Measurements from ENCODE around the gene ATP2C2.
"Not testable (repeated sequence)": the region's sequence is repeated elsewhere in the genome, so short reads cannot be mapped to it uniquely, and the experiment has no call there.

The ATP2C2 gene

DNA sequence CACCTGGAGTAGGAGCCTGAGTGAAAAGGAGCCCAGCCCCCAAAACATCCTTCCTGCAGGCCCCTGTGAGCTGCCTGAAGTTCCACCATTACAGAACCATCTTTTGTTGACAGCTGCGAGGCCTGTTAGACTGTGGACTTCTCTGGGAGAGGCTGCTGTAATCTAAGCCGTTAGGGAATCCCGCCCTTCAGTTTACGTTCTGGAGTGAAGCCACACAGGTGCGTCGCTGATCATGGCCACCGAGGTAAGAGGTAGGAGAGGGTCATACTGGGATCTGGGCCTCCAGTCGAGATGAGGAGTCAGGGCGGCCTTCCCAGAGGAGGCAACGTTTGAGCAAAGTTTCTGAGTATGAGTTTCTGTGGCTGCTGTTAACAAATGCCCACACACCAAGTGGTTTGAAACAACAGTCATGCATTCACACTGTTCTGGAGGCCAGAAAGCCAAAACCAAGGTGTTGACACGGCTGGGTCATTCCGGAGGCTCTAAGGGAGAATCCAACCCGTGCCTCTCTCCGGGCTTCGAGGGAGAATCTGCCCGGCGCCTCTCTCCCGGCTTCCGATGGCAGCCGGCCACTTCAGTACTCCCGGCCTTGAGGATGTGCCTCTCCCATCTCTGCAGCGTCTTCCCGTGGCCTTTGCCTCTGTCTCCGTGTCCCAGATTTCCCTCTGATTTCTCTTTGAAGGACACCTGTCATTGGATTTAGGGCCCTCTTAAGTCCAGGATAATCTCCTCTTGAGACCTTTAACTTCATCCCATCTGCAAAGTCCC, 26.6 kb upstream of the ATP2C2 start:
- no peak for DNase-seq (ENCODE audit: low read depth)

DNA sequence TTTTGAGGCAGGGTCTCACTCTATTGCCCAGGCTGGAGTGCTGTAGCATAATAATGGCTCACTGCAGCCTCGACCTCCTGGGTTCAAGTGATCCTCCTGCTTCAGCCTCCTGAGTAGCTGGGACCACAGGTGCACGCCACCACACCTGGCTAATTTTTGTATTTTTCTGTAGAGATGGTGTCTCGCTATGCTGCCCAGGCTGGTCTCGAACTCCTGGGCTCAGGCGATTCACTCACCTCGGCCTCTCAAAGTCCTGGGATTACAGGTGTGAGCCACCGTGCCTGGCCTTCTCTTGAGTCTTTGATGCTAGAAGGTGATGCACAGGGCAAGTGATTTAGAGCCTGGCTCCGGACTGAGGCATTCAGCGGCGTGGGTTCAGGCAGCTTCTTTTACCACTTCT, 24.5 kb upstream of the ATP2C2 start:
- not testable (repeated sequence) for DNase-seq (ENCODE audit: low read depth)

DNA sequence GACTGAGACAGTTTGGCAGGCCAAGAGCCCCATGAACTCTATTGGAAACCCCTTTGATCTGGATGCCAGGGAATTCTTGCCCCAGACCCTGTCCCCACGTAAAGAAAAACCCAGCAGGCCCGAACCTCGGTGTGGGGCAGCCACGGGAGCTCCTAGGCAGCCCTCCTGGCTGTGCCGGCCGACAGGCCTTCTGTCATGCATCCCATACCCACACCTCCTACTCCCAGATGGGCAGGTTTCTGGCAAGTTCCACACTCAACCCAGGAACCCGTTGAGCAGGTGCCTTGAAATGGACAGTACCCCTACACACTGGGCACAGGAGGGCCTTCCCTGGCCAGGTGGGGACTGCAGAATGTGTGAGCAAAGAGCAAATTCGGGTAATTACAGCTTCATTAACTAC, 23.6 kb upstream of the ATP2C2 start:
- no peak for DNase-seq (ENCODE audit: low read depth)

DNA sequence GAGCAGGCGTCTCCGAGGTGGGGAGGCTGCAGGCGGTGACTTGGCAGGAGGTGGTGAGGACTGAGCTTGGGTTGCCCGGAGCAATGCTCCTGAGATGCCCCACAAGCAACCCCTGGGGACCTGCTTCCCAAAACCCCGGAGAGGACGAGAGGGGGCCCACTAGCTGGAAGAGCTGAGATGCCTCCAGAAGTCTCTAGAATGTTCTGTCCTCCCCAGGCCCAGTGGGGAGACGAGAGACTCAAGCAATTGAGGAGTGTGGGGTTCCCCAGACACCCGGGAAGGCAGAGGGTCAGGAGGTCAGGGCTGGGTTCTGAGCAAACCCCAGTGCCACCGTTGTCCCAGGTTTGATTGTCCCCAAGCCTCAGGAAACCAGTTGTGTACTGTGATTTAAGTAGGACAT, 21.2 kb upstream of the ATP2C2 start:
- DNase-seq (ENCODE audit: low read depth): no peak

DNA sequence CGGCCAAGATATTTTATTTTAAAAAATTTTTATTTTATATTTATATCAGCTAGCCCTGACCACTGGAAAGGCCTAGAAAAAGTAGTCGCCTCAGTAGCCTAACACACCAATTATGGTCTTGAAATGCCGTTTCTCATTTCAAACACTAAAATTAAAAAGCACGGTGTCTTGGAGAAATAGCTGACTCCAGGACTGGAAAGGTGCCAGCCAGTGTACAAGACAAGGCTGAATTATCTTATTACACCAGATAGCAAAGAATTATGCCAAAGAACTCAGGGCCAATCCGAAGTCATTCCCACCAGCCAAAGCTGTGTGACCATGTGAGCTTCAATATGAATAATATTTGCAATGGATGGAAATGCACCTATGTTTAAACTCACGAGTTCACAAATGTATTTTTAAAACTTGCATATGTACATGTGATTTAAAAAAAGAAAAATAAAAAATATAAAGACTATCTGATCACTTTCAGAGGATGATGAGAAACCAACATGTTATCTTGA, 19.9 kb upstream of the ATP2C2 start:
- DNase-seq (ENCODE audit: low read depth): no peak

DNA sequence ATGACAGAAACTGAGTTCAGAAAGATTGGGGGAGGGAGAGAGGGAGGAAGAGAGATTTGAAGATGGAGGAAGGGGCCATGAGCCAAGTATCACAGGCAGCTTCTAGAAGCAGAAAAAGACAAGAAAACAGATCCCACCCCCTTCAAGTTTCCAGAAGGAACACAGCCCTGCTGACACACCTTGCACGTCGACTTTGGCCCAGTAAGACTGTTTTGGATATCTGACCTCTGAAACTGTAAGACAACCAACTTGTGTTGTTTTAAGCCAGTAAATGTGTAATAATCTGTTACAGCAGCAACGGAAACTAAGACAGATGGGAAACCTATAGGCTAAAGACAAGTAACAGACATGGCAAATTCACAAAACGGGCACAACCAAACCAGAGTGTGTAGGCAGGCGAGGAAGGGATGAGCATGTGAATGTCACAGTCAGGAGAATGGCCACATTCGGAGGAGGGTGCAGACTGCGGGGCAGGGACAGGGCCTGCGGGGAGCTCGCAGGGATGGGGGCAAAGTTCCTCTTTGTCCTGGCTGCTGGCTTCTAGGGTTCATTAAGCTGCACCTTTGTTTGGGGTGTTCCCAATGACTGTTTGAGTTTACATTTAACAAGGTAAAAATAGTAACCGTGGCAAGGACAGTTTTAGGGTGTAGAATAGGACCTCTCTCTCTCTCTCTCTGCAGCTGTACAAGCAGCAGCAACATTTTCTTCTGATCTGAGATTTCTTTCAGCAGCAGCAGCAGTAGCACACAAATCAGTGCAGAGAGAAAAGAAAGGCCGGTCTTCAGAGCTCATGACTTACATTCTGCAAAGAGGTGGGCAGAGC, 18.3 kb upstream of the ATP2C2 start:
- DNase-seq (ENCODE audit: low read depth): no peak

DNA sequence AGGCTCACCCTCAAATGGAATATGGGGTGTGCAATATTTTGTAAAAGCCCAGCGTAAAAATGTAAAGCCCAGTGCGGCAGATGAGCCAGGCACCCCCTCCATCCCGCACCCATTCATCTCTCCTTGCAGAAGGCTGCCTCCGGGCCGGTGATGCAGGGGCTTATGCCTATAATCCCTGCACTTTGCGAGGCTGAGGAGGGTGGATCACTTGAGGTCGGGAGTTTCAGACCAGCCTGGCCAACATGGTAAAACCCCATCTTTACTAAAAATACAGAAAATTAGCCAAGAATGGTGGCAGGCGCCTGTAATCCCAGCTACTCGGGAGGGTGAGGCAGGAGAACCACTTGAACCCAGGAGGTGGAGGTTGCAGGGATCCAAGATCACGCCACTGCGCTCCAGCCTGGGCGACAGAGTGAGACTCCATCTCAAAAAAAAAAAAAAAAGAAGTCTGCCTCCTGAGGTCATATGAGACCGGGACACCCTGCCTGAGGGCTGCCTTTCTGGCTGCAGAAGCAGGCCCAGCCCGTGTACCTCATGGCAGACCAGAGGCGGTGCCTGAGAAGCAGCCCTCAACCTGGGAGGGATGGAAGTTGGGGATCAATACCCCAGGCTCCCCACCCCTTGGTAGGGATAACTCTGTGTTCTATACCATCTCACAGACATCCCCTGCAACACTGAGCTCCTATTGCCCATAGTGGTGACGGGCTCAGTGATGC, 17.5 kb upstream of the ATP2C2 start:
- DNase-seq (ENCODE audit: low read depth): no peak

DNA sequence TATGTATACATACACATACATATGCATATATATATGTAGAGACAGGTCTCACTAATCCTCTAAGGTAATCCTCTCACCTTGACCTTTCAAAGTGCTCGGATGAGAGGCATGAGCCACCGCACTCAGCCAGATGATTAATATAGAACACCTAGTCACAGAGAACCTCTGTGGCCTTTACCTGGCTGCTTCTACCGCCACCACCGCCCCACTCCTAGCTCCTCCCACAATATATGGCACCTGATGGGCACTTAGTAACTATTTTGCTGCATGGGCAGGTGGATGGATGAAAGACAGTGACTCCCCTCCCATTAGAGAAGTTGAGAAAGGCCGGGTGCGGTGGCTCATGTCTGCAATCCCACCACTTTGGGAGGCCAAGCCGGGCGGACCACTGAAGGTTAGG, 16.7 kb upstream of the ATP2C2 start:
- no peak for DNase-seq (ENCODE audit: low read depth)

DNA sequence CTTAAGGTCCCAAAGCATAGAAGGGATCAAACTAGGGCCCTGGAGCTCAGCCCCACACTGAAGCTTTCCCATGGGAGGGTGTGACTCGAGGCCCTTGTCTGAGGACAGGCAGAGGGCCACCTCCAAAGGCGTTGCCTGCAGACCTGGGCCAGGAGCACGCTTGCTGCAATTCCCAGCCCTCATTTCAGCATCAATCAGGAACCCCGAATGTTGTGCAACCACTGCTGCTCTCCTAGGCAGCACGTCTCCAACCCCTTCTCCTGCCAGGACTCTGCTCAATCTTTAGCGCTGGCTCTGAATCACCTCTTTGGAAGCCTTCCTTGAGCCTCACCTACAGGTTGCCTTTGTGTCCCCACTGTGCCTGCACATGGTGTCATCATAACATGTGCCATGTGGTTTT, 14.0 kb upstream of the ATP2C2 start:
- DNase-seq (ENCODE audit: low read depth): no peak

DNA sequence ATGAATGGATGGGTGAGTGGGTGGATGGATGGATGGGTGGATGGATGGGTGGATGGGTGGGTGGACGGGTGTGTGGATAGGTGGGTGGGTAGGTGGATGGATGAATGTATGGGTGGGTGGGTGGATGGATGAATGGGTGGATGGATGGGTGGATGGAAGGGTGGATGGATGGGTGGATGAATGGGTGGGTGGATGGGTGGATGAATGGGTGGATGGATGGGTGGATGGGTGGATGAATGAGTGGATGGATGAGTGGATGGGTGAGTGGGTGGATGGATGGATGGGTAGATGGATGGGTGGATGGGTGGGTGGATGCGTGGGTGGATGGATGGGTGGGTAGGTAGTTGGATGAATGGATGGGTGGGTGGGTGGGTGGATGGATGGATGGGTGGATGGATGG, 13.2 kb upstream of the ATP2C2 start:
- DNase-seq (ENCODE audit: low read depth): no peak

DNA sequence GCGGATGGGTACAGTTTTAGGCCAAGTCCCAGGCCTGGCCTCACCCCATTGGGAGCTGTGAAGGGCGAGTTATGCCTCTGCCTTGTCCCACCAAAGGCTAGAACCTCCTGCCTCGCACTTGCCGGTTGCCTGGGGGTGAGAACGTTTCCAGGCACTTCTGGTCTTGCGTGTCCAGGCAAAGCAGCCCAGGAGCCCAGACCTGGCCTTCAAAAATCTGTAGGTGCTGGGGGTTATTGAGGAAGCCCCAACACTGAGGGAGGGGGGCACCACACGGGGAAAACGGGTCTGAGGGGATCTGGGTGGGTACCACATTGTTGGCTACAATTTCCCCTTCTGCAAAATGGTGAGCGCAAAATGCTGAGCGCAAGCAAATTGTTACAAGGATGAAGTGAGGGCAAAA, 12.2 kb upstream of the ATP2C2 start:
- no peak for DNase-seq (ENCODE audit: low read depth)

DNA sequence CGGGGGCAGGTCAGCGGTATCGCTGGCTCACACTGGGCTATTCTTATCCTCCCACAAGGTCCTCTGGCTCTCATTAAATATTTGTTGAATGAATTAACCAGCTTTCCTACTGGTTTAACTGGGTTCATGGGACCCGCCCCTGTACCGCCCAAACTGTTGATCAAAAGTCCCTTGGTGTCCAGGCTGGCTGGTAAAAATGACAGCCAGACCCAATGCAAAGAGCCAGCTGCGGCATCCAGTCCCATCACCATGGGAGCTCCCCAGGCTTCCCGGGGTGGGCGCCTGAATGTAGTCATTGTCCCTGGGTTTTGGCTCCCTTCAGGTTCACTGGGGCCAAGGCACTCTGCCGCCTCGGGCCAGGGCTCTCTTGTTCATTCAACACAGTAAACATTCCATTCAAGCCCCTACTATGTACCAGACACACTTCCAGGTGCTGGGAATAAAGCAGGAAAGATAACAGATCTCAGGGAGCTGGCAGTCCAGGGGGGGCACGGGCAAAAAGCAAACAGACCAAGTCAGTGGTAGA, 11.7 kb upstream of the ATP2C2 start:
- DNase-seq (ENCODE audit: low read depth): no peak

DNA sequence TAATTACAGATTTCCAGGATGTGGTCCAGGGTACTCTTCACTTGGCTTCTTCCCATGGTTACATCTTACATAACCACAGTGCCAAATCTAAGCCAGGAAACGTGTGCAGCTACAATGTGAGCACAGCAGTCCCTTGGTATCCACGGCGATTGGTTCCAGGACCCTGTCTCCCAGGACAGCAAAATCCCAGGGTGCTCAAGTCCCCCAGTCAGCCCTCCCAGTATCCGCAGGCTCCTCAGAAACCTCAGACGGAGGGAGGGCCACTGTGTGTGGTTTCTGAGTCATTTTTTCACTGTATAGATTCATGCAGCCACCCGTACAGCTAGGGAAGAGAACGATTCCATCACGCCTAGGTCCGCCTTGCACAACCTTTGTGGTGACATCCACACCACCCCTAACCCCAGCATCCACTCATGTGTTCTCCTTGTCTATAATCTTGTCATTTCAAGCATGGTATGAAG, 11.1 kb upstream of the ATP2C2 start:
- no peak for DNase-seq (ENCODE audit: low read depth)

DNA sequence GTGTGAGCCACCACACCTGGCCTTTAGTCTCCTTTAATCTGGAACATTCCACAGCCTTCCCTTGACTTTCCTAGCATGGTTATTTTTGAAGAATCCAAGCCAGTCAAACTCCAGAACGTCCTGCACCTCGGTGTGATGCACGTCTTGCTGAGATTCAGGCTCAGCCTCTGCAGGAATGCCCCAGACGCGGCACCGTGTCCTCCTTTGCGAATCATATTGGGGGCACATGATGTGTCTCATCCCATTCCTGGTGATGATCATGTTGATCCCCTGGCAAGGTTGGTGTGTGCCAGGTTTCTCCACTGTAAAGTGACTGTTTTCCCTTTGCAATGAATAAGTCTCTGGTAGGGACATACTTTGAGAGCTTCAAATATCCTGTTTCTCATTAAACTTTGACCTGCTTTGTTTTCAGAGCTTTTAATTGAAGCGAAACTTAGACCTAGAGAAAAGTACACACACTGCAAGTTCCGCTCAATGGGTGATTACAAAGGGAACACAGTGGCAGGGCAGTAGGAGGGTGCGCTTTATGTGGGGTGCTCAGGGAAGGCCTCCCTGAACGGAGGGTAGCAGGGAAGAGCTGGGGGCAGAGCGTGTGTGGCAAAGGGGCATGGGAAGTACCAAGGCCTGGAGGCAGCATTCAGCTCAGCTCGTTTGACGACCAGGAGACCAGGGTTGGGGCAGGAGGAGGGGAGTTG, 9.6 kb upstream of the ATP2C2 start:
- DNase-seq (ENCODE audit: low read depth): no peak

DNA sequence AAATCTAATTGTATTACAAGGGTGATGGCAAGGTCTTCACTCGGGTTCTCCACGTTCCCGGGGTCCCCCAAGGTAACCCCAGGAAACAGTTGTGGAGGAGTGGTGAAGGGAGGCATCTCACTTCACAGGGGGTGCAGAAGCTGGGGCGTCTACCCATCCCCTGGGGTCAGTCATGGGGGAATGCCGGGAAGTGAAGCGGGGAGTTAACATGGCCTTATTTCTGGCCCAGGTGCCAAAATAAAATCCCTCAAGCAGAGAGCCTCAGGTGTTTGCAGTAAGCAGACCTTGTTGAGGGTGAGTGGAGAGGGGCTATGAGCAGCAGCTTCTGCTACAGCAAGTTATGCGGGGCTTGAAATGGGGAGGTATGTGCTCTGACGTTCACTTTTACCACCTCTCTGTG, 9.0 kb upstream of the ATP2C2 start:
- DNase-seq (ENCODE audit: low read depth): no peak

DNA sequence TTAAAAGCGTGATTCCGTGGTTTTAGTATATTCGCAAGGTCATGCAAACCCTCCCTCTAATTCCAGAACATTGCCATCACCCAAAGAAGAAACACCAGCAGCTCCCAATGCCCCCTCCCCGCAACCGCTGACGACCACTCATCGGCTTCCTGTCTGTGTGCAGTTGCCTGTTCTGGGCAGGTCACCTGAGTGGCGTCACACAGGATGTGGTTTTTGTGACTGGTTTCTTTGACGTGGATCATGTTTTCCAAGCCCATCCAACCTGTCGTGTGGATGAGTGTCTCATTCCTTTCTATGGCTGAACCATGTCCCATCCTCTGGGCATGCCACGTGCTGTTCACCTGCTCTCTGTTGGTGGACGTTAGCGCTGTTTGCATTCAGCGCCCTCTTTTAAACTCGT, 8.2 kb upstream of the ATP2C2 start:
- DNase-seq (ENCODE audit: low read depth): no peak

DNA sequence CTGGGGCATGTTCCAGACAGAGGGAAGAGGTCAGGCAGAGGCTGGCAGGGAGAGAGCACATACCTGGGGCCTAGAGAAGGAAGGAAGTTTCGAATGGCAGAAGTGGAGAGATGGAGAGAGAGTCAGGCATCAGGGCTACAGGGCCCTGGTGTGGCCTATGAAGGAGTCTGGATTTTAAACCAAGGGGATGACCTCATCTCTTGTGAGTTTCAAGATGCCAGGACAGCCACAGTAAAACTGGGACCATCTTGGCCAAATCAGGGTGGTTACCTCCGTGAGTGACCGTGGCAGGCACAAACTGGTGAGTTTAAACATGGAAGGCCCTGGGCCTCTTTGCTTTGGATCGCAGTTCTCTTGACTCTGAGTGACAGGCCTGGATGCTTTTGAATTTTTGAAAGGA, 7.6 kb upstream of the ATP2C2 start:
- DNase-seq (ENCODE audit: low read depth): no peak

DNA sequence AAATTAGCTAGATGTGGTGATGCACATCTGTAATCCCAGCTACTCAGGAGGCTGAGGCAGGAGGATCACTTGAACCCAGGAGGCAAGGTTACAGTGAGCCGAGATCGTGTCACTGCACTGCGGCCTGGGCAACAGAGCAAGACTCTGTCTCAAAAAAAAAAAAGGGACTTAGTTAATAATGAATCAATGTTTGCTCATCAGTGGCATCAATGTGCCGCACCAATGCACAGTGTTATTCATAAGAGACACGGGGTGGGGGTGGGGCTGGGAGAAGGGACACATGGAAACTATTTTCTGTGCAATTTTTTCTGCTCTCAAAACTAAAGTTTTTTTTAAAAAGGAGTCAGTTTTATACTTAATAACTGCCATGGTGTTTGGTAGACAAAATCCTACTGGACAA, 6.8 kb upstream of the ATP2C2 start:
- DNase-seq (ENCODE audit: low read depth): no peak

DNA sequence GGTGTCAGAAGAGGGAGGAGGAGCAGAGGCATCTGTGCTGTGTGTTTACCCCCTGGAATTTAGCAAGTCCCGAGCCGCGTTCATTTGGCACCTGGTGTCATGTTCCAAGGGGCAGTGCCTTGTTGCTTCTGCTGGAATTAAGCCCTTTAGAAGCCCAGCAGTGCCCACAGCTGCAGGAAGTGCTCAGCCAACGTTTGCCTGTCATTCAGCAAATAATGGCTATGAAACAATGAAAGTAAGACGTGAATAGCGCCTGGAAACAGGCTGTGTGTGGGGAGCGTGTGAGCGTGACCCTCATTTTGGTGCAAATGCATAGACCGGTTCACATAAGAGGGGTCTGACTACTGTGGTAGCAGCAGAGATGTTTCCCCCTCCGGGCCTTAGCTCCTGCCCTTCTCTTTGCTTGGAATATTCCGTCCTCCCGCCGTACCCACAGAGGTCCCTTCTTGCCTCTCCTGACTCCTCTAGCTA, 5.8 kb upstream of the ATP2C2 start:
- no peak for DNase-seq (ENCODE audit: low read depth)

DNA sequence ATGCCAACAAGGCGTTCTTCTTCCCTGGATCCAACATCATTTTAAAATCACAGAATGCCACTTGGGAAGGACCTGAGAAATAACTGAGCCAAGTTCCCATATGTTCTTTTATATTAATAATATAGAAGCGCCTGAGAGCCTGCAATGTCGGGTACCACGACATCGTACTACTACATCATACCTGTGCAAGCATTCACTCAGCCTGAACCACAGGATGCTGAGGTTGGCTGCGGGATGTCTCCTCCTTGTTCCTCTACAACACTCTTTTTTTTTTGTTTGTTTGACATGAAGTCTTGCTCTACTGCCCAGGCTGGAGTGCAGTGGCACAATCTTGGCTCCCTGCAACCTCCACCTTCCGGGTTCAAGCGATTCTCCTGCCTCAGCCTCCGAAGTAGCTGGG, 2.1 kb upstream of the ATP2C2 start:
- no peak for DNase-seq (ENCODE audit: low read depth)

DNA sequence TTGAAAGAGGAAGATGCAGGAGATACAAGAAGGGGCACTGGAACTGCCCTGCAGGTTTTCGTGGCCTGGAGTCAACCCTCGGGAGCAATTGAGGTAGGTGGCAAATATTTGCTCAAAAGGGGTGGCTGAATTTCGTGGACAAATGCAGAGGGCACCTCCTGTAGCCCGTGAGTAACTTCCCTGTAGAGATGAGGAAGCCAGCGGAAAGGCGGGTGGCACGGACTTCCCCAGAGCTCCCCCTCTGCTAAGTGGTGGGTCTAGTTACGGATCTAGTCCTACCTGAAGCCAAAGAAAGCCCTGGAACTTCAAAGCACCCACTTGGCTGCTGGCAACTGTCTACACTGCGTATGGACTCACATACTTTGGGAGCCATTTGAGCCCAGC, 1.0 kb upstream of the ATP2C2 start:
- DNase-seq (ENCODE audit: low read depth): no peak

Data from activated T-cell treated with anti-CD3 and anti-CD28 coated beads for 1 hour (primary cell).